ENCODE results near the gene ZNF563.

- no peak for TF ChIP-seq EZH2 (IDR thresholded peaks at IDR 0.05; ENCODE audit: insufficient read depth, low read length)
- TF ChIP-seq CTCF (IDR thresholded peaks at IDR 0.05; ENCODE audit: insufficient read depth, low read depth, low read length), result no peak
These were observed 2.1 kb downstream of the ZNF563 start for GRCh38 chr19:12331211-12331941.
